Ishikawa (cell line): ENCODE results near the gene TMPRSS15.

Experiments used
- CREB1 ChIP-seq: IDR thresholded peaks from 2 replicates; pipeline ENCODE4 v1.6.1; 2012; ENCODE audit warnings: low read depth
- FOXM1 ChIP-seq: IDR thresholded peaks from 2 replicates; pipeline ENCODE4 v1.6.1; 2012; ENCODE audit warnings: low read depth, borderline replicate concordance
- RAD21 ChIP-seq: IDR thresholded peaks from 2 replicates; pipeline ENCODE4 v1.6.1; 2012; ENCODE audit warnings: low read depth
- TAF1 ChIP-seq: IDR thresholded peaks from 2 replicates; pipeline ENCODE4 v1.6.1; 2012; ENCODE audit warnings: low read depth, mild to moderate bottlenecking
- TCF12 ChIP-seq: IDR thresholded peaks from 2 replicates; pipeline ENCODE4 v1.6.1; 2012; ENCODE audit warnings: low read depth
- YY1 ChIP-seq: IDR thresholded peaks from 2 replicates; pipeline ENCODE4 v1.6.1; 2012; ENCODE audit warnings: low read depth
- ZBTB7A ChIP-seq: IDR thresholded peaks from 2 replicates; pipeline ENCODE4 v1.6.1; 2012; ENCODE audit warnings: low read depth
- TF ChIP-seq, protein P1 (sequence below): IDR thresholded peaks from 2 replicates; pipeline ENCODE4 v1.6.1; 2012
- TF ChIP-seq, protein P2 (sequence below): IDR thresholded peaks from 2 replicates; pipeline ENCODE4 v1.6.1; 2012; ENCODE audit warnings: low read depth, mild to moderate bottlenecking

DNA sequence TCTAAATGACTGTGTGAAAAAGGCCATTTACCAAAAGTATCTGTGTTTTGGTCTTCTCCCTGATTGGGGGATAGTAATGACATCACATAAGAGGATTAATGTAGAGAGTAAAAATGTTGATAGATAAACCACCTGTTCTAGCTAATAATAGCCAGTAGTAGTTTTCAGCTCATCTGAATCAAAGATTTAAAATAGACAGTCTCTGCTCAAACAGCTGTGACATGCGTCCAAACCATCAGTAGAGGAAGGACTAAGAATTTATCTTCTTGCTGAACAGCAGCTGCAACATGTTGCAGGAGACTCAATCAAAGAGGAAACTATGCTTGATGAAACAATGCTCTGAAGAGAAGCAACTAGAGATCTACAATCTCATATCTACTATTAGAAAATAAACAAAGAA is 21.4 kb downstream of the TMPRSS15 start:
- no peak for TF ChIP-seq FOXM1
- TF ChIP-seq, protein P1, sequence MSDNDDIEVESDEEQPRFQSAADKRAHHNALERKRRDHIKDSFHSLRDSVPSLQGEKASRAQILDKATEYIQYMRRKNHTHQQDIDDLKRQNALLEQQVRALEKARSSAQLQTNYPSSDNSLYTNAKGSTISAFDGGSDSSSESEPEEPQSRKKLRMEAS = no peak
- TF ChIP-seq ZBTB7A = no peak
- TF ChIP-seq, protein P2, sequence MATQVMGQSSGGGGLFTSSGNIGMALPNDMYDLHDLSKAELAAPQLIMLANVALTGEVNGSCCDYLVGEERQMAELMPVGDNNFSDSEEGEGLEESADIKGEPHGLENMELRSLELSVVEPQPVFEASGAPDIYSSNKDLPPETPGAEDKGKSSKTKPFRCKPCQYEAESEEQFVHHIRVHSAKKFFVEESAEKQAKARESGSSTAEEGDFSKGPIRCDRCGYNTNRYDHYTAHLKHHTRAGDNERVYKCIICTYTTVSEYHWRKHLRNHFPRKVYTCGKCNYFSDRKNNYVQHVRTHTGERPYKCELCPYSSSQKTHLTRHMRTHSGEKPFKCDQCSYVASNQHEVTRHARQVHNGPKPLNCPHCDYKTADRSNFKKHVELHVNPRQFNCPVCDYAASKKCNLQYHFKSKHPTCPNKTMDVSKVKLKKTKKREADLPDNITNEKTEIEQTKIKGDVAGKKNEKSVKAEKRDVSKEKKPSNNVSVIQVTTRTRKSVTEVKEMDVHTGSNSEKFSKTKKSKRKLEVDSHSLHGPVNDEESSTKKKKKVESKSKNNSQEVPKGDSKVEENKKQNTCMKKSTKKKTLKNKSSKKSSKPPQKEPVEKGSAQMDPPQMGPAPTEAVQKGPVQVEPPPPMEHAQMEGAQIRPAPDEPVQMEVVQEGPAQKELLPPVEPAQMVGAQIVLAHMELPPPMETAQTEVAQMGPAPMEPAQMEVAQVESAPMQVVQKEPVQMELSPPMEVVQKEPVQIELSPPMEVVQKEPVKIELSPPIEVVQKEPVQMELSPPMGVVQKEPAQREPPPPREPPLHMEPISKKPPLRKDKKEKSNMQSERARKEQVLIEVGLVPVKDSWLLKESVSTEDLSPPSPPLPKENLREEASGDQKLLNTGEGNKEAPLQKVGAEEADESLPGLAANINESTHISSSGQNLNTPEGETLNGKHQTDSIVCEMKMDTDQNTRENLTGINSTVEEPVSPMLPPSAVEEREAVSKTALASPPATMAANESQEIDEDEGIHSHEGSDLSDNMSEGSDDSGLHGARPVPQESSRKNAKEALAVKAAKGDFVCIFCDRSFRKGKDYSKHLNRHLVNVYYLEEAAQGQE = no peak
- TF ChIP-seq TCF12 = no peak
- TF ChIP-seq YY1 = no peak
- TF ChIP-seq RAD21 = no peak
- no peak for TF ChIP-seq CREB1
- no peak for TF ChIP-seq TAF1
